ENCODE results near the gene FKBP5.

DNA sequence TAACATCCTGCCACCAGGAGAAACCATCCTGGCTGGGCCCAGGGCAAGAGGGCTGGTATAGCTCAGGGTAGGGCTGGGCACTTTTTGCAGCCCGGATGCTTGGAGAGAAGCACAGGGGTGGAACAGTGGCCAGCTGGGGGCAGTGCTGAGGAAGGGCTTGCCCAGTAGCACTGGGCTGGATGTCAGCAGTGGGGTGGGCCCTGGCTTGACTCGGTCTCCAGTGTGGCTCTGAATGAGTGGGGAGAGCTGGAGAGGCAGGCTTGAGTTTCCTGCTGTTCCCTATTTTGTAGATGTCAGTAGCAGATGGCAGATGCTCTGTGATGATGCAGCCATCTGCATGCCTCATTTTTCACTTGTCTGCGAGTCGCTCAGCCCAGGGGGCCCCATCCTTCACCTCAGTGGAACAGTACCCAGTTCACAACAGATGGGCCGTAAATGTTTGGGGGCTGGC, 119.7 kb downstream of the FKBP5 start:
- TF ChIP-seq, protein P1, sequence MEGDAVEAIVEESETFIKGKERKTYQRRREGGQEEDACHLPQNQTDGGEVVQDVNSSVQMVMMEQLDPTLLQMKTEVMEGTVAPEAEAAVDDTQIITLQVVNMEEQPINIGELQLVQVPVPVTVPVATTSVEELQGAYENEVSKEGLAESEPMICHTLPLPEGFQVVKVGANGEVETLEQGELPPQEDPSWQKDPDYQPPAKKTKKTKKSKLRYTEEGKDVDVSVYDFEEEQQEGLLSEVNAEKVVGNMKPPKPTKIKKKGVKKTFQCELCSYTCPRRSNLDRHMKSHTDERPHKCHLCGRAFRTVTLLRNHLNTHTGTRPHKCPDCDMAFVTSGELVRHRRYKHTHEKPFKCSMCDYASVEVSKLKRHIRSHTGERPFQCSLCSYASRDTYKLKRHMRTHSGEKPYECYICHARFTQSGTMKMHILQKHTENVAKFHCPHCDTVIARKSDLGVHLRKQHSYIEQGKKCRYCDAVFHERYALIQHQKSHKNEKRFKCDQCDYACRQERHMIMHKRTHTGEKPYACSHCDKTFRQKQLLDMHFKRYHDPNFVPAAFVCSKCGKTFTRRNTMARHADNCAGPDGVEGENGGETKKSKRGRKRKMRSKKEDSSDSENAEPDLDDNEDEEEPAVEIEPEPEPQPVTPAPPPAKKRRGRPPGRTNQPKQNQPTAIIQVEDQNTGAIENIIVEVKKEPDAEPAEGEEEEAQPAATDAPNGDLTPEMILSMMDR (IDR thresholded peaks at IDR 0.05): peak in 5 of 6 experiments; percentile 18 to 54 (median 33)
- TF ChIP-seq POLR2A (IDR thresholded peaks at IDR 0.05): no peak

Measured in esophagus squamous epithelium (tissue), 4 donors.